ENCODE measurements around the gene C12orf56. TPM values are rescaled to one million over a fixed set of nuclear protein-coding genes. Genes with fewer than 3 reads are reported as not detected.

C12orf56 gene
- total and polyA plus RNA-seq, 9 of the 15 experiments (the other 6 are each of a cell fraction or from before 2014, with no cell fraction given): 0.40 to 4.8 (median 1.2) TPM

GRCh38 chr12:64256166-64256800, 134.3 kb downstream of the C12orf56 start (continued):
- TF ChIP-seq ATF3 (IDR thresholded peaks at IDR 0.05) (no peak), ATF3 (CRISPR knock-in tag; conservative IDR thresholded peaks at IDR 0.05) (no peak), TRIM28 (IDR thresholded peaks at IDR 0.05) (no peak), ZKSCAN3 (CRISPR knock-in tag; IDR thresholded peaks at IDR 0.05) (peak; percentile 68; the same call in 1 of the 2 replicates), ZNF639 (CRISPR knock-in tag; conservative IDR thresholded peaks at IDR 0.05 in 1 of 2, IDR thresholded peaks at IDR 0.05 in 1 of 2) (no peak), E2F3 (CRISPR knock-in tag; IDR thresholded peaks at IDR 0.05) (no peak), ZBTB33 (CRISPR knock-in tag; IDR thresholded peaks at IDR 0.05) (no peak), RBM25 (IDR thresholded peaks at IDR 0.05; ENCODE audit: low read depth, low read length, severe bottlenecking) (peak; percentile 6), ATF2 (CRISPR knock-in tag; IDR thresholded peaks at IDR 0.05) (no peak), SMARCA5 (IDR thresholded peaks at IDR 0.05) (no peak), CBFA2T2 (conservative IDR thresholded peaks at IDR 0.05) (no peak), PRDM10 (IDR thresholded peaks at IDR 0.05; ENCODE audit: partially characterized antibody) (no peak), RAD21 (CRISPR knock-in tag; conservative IDR thresholded peaks at IDR 0.05 in 1 of 2, IDR thresholded peaks at IDR 0.05 in 1 of 2) (peak; percentile 93 to 95)

Measured in K562 (cell line).